NCI-H2029 treated with DMSO at 0.1 percent for 48 hours (cell line): ENCODE measurements around the gene HOXB6.

Experiments used
- DNase-seq: peaks from one replicate; lab custom pipeline; 2025; lab: John Stamatoyannopoulos, UW

HOXB6 gene

DNA sequence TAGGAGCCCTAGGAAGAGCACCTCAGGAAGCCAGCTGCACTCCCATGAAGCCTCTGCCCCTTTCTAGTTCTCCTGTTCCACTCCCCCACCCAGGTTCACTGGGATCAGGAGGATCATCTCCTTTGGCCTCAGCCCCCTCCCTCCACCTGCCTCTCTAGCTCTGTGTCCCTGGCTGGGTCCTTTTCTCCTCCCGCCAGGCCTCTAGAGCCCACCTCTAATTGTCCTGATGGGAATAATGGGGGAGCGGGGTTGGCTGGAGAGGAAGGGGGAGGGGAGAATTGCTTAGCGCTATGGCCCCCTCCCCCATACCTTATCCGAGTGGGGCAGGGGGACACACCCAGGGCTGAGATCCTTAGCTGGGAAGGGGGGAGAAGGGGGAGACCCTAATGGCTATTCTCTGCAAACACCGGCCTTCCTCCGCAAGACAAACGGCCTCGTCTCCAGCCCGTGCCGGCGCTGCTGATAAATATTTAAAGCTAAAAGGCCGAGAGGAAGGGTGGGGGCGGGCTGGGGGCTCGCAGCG lies 5.0 kb upstream of the HOXB6 start:
- no peak for DNase-seq

DNA sequence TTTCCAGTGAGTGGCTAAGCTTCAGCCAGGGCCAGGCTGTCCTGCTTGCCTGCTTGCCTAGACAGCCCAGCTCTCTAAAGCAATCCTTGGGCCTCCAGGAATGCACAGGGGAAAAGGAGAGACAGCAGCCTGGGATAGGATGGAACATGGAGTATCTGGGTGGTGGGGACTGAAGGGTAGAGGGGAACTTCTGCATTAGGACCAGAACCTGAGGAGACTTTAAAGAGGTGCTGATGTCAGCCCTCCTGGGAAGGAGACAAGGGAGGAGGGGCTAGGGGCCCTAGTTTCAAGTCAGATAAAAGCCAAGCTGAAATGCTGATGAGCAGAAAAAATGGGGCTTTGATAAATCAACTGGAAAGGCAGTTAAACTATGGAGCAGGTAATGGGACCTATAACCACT lies 4.2 kb upstream of the HOXB6 start:
- no peak for DNase-seq

DNA sequence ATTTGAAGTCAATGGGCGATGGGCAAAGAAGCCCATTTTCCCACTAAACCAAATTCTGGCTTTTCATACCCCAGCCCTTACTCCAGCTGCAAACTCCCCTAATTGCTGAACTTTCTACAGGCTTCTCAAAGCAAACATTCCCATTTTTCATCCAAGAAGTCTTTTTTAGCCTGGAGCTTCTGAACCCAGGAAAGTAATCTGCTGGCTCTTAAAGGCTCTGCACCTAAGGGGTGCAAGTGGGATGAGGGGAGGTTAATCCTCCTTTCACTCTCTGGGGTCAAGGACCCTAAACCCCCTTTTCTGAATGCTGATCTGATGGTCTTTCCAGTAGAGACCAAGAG lies 3.7 kb upstream of the HOXB6 start:
- no peak for DNase-seq

DNA sequence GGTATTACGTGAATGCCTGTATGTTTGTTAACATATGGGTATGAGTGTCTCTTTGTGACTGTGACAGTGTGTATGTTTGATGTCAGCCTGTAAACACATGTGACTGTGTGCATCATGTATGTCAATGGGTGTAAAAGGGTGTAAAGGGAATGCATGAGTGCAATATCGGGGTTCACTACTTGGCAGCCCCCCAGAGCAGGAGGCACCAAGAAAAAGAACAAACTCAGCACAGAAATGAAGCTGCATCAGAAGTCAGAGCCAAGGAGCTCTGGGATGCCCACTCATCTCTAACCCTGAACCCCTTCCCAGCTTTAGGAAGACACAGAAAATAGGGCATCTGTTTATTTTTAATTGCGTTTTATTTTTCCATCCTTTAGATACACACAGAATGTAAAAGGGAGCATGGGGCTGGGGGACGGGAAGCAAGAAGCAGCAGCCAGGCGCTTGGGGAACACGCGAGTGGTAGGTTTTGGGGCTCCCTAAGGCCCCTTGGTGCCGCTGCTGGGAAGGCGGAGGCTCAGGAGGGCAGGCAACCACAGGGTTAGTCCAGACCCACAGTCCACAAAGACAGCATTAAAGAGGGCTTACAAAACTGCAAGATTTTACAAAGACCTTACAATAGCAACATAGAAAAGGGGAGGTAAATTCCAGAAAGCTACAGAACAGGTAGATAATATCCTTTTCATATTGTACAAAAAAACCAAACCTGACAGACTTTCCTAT lies 2.3 kb upstream of the HOXB6 start:
- no peak for DNase-seq

DNA sequence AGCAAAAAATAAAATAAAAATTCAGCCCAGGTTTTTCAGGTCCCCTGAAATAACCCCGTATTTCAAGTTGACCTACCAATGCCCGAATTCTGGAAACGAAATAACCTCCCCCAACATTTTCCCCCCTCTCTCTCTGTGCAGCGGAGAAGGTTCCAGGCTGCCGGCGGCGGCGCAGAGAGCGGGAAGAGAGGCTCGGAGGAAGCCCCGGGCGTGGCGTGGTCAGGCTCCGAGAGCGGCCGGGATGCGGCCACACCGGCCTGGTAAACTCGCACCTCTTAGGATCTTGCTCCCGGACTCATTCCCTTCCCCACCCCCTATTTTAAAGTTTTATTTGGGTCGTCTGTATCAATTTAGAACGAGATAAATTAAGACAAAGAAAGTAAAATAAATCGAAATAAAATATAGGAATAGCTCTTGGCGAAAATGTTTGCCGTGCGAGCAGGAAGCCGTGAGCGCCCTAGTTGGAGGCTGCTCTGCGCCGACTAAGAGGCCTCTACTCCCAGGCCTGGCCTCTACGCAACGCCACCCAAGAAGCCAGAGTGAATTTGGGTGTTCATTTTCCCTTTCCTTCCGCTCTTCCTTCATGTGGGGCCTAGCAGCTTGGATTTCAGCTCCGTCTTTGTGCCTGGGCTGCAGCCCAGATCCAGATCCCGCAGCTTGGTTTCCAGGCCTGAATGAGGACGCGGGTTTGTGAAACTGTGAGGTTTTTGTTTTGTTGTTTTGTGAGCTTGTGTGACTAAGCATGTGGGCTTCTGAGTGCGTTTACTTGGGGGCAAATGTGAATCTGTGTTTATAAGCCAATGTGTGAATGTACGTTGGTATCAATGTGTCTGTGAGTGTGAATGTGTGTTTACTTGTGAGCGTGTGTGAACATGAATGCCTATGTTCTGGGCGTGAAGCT lies 1.5 kb upstream of the HOXB6 start:
- no peak for DNase-seq

DNA sequence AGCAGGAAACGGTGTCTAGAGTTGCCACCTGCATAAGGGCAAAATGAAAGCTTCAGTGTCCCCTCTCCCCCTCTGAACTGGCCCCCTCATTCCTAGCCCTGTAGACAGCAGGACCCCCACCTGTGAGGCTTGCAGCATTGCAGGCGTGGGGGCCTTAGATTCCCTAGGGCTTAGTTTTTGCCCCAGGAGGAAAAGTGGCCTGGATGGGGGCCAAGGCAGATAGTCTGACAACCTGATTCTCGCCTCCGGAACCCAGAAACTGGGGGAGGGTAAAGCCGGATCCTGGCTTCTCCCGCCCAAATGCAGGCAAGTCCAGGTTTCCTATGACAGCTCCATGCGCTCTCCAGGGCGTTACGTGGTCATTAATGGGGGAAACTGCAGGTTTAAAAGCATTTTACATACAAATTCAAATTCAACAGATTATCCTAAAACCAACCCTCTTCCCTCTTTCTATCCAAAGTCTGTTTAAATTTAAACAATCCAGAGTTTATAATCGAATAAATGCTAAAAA lies 678 bp upstream of the HOXB6 start:
- DNase-seq = no peak

DNA sequence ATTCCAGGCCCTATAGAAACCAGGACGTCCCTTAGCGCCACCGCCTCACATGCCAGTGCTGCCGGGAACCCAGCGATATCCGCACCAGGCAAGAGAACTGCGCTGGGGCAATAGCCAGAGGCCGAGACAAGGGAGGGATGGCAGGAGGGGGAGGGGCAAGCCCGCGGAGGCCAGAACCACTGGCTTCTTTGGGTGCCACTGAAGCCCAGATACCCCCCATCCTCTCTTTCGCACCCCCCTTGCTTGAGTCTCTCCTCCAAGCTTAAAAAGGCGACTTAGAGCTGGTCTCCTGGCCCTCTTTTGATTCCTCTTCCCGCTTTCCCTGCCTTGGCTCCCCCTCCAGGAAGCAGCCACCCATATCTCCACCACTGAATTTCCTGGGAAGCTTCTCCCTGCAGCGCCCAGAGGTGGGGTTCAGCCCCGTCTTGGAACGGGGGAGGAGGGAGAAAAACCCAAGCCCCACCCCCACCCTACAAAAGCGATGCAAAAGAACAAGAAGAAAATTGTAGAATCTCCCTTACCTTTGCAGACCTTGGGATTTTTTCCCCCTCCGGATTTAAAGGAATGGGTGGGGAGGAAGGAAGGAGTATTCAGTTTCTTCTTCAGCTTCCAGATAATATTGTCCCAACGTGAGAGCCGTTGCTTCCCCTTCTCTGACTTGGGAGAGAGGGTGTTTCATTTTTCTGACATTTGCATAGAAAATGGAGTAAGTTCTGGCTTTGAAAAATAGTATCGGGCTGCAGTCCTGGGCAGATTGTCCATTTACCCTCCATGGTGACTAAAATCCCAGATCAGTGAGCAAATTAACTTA lies 622 bp downstream of the HOXB6 start:
- no peak for DNase-seq

DNA sequence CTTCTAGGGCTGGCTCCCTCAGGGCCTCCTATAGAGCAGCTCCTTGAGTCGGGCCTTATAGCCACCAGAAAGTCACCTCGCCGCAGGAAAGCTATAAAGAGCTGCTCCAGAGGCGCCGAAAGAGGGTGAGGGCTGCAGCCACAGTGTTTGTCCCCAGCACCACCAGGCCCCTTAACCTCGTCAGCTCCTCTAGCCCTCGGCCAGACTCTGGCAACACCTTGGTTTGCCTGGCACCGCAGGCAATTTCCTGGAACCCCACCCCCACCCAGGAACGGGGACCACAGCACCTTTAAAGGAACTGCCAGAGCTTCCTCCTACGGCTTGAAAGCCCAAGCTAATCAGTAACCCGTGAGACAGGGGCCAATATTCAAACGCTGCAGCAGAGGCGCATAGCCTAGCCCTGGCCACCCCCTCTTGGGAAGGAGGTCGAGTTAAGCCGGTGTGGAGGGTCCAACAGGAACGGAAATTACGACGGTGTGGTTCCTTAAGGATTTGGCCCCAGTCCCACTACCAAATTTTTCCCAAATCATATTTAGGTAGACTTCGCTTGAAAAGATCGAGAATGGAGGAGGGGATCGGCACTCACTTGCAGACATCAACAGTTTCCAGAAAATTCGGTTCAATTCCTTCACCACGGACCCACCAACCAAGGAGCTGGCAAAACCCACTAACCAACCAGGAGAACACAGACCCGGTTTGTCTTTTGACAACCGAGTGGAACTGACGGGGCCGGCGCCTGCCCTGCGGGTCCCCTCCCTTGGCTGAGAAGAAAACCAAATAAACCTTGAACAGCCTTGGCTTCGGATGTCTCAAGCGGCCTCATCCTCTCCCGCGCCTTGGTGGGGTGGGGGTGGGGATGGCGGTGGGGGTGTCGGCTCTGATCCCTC lies 3.0 kb downstream of the HOXB6 start:
- DNase-seq = no peak

DNA sequence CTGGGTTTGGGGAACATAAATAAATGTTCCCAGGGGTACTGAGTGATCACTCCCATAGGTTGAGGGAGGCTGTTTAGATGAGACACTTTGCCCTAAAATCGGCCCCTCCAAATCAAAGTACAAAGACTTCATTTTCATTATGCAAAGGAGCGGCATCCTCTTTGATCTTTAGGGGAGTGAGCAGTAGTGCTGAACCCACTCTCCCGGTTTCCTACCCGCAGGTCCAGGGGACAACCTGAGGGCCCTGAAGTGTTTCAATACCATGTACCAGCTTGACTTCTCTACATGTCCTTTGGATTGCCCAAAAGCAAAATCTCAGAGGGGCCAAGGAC lies 3.6 kb downstream of the HOXB6 start:
- no peak for DNase-seq

DNA sequence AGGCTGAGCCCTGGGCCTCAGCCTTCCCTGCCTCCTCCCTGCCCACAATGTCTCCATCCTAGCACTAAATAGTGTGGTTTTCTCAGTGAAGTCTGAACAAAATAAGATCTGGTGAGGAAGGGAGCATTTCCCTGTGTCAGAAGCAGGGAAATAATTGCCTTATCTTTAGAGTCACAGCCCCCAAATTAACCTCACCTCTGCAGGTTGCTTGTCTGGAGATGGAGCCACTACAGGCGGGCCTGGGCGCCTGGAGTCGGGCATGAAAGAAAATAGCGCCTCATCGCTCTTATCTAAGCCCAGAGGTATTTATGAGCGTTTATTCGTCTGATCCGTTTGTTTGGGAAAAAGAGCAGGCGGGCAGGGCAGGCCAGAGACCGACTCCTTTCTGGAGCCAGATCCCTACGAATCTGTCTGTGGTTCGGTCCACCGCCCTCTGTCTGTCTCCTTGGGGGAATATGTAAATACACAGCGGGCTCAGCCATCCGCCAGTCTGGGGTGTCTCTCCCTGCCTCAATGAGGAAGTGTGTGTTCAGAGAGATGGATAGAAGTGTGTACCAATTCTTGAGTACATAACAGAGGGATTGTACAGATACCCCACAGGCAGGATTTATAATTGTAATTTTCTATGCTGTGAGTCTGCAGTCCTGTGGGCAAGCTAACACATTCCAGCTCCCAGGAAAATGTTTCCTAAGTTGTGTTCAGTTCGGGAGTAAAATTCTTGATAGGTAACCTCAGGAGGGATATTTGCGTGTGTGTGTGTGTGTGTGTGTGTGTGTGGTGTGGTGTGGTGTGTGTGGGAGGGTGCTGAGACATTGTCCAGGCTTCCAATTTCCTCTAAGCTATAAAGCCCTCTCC lies 4.3 kb downstream of the HOXB6 start:
- no peak for DNase-seq

DNA sequence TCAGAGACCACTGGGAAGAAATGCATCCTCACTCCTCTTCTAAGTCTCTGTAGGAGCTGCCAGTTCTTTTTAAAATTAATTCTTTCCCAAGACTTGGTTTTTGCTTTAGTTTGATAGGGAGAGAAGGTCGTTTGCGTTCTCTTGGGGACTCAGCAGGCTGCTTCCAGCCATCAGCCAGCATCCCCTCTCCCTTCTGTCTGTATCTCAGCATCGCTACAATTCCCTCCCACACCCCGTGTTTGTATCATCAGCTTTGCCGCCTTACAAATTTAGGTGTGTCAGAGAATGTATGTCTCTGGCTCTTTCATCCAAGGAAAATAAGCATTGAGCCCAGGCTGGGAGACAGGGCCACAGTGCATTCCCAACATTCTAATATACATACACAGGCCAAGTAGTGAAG lies 5.4 kb downstream of the HOXB6 start:
- DNase-seq = no peak

DNA sequence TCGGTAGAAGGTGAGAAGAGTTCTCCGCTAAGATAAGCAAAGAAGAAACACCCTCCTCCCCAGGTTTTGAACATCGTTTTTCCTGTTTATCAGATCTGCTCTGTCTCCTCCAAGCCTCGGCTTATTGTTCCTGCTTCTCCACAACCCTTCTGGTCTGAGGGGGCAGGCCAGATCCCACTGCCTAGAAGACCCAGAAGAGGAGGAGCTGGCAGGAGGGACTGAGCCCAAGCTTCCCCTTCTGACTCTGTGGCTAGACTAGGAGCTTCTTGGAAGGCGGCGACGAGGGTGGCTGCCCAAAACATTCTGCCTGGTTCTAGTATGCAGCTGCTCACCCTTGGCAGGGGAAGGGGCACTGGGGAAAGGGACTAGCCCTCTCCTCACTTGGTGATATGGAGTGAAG lies 6.0 kb downstream of the HOXB6 start:
- DNase-seq = no peak

DNA sequence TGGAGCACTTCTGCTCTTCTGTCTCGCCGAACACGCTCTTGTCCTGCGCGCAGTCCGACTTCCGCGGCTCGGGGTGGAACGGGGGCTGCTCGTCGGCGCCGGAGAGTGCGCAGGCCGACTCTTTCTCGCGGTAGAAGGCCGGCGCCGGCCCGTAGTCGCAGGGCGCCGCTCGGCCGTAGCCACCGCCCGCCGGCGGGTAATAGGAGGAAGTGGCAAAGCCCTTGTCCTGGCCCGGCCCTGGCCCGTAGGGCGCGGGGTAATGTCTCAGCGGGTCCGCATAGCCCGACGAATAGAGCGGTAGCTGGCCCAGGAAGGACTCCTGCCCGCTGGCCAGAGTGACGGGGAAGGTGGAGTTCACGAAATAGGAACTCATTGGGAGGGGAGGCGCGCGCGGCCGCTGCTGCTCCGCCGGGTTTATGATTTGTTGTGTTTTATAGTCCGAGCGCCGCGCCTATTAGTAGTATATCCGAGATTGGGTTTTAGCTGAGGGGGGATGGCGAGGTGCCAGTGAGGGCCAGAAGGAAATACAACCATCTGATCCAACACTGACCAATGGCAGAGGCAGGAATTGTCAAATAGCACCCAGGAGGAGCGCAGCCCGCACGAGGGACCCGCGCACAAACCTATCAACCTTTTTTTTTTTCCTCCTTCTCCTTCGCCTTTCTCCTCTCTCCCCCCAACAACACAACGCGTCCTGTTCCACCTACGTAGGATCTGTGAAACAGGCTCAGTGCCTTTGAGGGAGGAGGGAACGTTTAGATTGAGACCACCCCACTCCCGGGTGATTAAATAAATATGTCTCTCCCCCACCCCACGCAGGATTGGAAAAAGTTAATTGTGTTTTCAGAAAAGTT lies 6.8 kb downstream of the HOXB6 start:
- DNase-seq = peak; percentile 83

DNA sequence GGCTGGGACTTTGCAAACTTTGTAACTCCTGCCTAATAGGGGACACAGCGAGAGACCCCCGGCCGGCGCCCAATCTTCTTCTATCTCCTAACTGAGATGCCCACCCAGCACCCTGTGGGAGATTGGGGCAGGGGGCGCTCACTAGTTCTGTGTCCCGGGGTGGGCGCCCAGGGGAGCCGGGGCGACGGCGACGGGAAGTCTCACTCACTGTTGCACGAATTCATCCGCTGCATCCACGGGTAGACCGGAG lies 7.3 kb downstream of the HOXB6 start:
- no peak for DNase-seq

DNA sequence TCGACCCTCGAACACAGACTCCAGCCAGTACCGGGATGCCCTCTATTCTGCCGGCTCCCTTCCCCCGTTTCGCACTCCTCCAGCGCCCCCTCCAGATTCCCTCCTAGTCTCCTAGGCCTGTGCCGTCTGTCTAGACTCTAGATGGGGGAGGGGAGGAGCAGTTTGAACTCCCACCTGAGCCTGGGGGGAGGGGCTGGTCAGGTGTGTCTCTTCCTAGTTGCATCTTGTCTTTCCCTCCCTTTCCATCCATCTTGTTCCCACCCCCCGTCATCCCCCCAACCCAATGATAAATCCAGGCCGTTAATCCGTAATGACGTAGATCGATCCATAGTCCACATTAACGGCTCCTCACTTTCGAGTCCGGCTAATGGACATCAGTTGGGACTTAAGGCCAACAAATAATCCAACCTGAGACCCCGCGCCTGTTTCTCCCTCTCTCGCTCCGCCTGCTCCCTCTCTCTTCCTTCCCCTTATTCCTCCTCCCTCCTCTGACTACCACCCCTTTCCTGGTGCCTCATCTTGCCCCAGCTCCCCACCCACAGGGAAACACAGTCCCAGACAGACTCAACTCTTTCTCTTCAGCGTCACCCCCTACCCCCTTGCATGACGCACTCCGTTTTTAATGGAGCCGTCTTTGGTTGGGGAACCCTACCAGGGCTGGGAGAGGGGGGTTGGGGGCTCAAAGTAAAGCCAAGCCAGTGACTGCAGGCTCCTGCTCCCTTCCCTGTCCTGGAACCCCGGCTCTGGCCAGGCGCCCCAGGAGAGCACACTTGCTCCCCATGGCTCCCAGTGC lies 7.9 kb downstream of the HOXB6 start:
- peak; percentile 52 for DNase-seq

DNA sequence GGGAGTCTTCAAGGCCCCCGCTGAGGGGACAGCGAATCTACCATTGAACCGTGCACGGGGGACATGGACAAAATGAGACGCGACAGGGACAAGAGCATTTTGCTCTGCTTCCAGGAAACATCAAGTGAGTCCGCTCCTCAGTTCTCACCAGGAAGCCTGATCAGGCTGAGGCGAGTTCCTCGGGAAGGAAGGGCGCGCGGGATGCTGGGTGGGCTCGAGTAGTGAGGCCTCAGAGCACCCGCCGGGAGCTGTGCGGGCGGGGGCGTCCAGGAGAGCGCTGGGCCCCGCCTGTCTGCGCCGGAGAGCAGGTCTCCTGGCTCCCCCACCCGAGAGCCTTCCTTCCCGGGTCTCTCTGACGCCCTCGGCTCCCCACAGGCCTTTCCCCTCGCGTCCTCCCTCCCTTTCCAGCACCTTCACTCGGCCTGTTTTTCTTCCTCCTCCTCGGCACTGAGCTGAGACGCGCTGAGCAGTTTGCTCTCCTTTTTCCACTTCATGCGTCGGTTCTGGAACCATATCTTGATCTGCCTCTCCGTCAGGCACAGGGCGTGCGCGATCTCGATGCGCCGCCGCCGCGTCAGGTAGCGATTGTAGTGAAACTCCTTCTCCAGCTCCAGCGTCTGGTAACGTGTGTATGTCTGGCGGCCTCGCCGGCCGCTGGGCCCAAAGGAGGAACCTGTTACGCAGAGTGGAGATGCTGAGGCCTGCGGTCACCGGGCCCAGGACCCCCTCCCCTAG lies 8.6 kb downstream of the HOXB6 start:
- no peak for DNase-seq

DNA sequence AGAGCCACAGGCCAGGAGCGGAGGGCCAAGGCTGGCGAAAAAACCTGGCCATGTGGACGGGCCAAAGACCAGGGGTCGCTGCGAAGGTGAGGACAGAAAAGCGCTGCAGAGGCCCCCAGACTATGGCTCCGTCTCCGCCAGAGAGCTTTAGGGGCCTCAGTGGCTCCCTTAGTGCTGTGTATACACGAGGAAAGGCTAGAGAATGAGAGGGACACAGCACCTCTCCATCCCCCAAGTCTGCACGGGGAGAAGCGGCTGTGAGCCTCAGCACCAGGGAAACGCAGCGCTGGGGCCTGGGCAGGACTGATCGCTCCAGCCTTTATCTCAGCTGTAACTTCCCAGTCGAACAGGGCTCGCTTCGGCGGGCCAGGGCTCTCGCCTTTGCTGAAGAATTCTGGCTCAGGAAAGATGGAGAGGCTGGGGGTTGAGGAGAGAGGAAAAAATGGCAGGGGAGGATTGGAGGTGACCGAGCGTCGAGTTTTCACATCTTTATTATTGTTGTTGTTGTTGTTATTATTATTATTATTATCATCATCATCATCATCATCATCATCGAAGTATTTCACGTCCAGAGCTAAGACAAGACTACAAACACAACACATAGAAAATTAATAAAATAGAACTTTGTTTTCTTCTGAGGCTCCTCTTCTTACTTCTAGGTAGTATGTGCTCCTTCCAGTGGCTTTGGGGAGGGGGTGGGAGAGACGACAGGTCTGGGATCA lies 9.3 kb downstream of the HOXB6 start:
- no peak for DNase-seq
